Loucy (cell line): ENCODE results near the gene HPSE.
A peak's percentile ranks its signal among the peaks of the same experiment; 100 is the strongest.

Experiments used
- H2AFZ ChIP-seq: fragments of 200-600 bp; sonication (generic); 2 replicates; pipeline ENCODE4 v1.6.0; 2016; ENCODE audit warnings: antibody characterized with exemption, mild to moderate bottlenecking, low read length, moderate library complexity
- H3F3A ChIP-seq: fragments of 200-600 bp; 2 replicates; pipeline ENCODE4 v1.6.0; 2016; ENCODE audit warnings: antibody characterized with exemption, low read depth, mild to moderate bottlenecking
- H3K27me3 ChIP-seq: fragments of 200-600 bp; sonication (generic); 2 replicates; pipeline ENCODE4 v1.6.1; 2014; ENCODE audit warnings: low read length, mild to moderate bottlenecking; ENCODE audit not compliant: insufficient read depth, poor library complexity, severe bottlenecking
- H3K36me3 ChIP-seq: fragments of 200-600 bp; sonication (generic); 2 replicates; pipeline ENCODE4 v1.6.1; 2016; ENCODE audit warnings: low read length; ENCODE audit not compliant: insufficient read depth
- H3K4me1 ChIP-seq: fragments of 200-600 bp; sonication (generic); 2 replicates; pipeline ENCODE4 v1.5.1; 2014; ENCODE audit warnings: low read length, mild to moderate bottlenecking; ENCODE audit not compliant: insufficient read depth, poor library complexity, severe bottlenecking
- H3K4me2 ChIP-seq: fragments of 200-600 bp; sonication (generic); 2 replicates; pipeline ENCODE4 v1.6.0; 2014; ENCODE audit warnings: antibody characterized with exemption, low read length, low read depth, mild to moderate bottlenecking; ENCODE audit not compliant: poor library complexity, severe bottlenecking
- H3K4me3 ChIP-seq: fragments of 200-600 bp; sonication (generic); 2 replicates; pipeline ENCODE4 v1.5.1; 2014; ENCODE audit warnings: low read length, mild to moderate bottlenecking, mixed read lengths; ENCODE audit not compliant: poor library complexity, severe bottlenecking
- H3K79me2 ChIP-seq: fragments of 200-600 bp; sonication (generic); 2 replicates; pipeline ENCODE4 v1.6.1; 2014; ENCODE audit warnings: low read length; ENCODE audit not compliant: insufficient read depth
- H3K9ac ChIP-seq: fragments of 200-600 bp; sonication (generic); 2 replicates; pipeline ENCODE4 v1.6.0; 2014; ENCODE audit warnings: mild to moderate bottlenecking, low read depth, low read length, moderate library complexity; ENCODE audit not compliant: poor library complexity, severe bottlenecking
- H3K9me2 ChIP-seq: fragments of 200-600 bp; sonication (generic); replicated peaks from 2 replicates; pipeline ENCODE4 v1.6.1; 2016; ENCODE audit warnings: low read depth, low read length, mixed read lengths
- H3K9me3 ChIP-seq: fragments of 200-600 bp; sonication (generic); 2 replicates; pipeline ENCODE4 v1.6.1; 2014; ENCODE audit warnings: mild to moderate bottlenecking, antibody characterized with exemption, low read length, low read depth; ENCODE audit not compliant: insufficient read depth
- H4K20me1 ChIP-seq: fragments of 200-600 bp; sonication (generic); 2 replicates; pipeline ENCODE4 v1.6.0; 2014; ENCODE audit warnings: antibody characterized with exemption, low read length, mild to moderate bottlenecking; ENCODE audit not compliant: insufficient read depth, poor library complexity, severe bottlenecking
- CTCF ChIP-seq: fragments of 200-600 bp; sonication (generic); conservative IDR thresholded peaks from 2 replicates; pipeline ENCODE4 v1.5.1; 2014; ENCODE audit warnings: mild to moderate bottlenecking, antibody characterized with exemption, low read length
- EZH2phosphoT487 ChIP-seq: fragments of 200-600 bp; IDR thresholded peaks from 2 replicates; pipeline ENCODE4 v1.6.1; 2018; ENCODE audit warnings: antibody characterized with exemption, mild to moderate bottlenecking, moderate library complexity, borderline replicate concordance

Gene HPSE

DNA sequence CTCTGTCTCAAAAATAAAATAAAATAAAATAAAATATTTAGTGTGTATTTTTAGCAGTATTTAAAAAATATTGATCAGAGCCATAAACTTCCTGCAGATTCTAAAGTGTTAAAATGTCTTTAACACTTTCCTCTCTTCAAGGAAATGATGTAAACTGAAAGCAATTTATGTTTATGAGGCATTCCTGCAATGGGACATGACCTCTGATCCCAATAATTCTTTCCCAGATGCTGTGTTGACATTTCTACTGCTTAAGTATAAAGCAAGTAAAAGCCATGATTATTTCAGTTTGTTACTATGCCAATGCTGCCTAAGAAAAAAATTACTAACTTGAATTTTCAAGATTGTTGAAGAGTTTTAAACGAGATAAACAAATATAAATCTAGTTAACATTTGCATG, 79.1 kb downstream of the HPSE start:
- Histone ChIP-seq H3K9me3 (no peaks in the 10 kb centered on the region), H2AFZ (no peak overlapping the region), H3K4me2 (no peak overlapping the region), H3K4me1 (peaks cover 6% of the 10 kb centered on the region), H3K4me3 (no peak overlapping the region), H4K20me1 (no peaks in the 10 kb centered on the region), H3K27me3 (no peaks in the 10 kb centered on the region), H3K9ac (no peak overlapping the region), H3K9me2 (no peaks in the 10 kb centered on the region), H3F3A (no peaks in the 10 kb centered on the region), H3K79me2 (no peaks in the 10 kb centered on the region), H3K36me3 (no peaks in the 10 kb centered on the region)
- no peak for TF ChIP-seq CTCF
- no peak for TF ChIP-seq EZH2phosphoT487

- no peaks in the 10 kb centered on the region for H3K9me3 ChIP-seq
- H3K4me2 ChIP-seq = peak overlapping the region; percentile 9
Observed at GRCh38 chr4:83252782-83253405, 81.8 kb downstream of the HPSE start.

DNA sequence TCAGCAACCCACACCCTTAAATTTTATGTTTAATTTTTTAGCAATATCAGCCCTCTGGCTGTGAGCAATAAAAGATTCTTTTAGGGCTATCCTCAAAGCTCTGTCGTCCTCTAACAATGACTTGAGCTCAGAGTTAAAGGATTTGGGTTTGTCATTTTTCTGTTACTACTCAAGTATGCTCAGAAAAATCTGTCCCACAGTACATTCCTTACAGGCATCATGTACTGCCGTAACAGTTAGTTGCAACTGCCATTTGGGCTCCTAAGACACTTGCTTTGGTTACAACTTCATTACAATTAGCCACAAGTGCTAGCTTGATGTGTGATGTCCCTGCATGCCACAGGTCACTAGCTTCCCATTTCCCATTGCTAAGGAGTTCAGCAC, 83.2 kb downstream of the HPSE start:
- peaks cover 11% of the 10 kb centered on the region for H3K4me1 ChIP-seq

More at GRCh38 chr4:83252782-83253405, 81.8 kb downstream of the HPSE start:
- Histone ChIP-seq H3K27me3 (no peaks in the 10 kb centered on the region), H3K79me2 (no peaks in the 10 kb centered on the region), H3K4me1 (peaks cover 6% of the 10 kb centered on the region), H3K36me3 (no peaks in the 10 kb centered on the region), H2AFZ (peak overlapping the region; percentile 72), H3K4me3 (no peak overlapping the region), H3K9ac (peak overlapping the region; percentile 41), H4K20me1 (no peaks in the 10 kb centered on the region), H3F3A (no peaks in the 10 kb centered on the region), H3K9me2 (no peaks in the 10 kb centered on the region)
- peak; percentile 97 for TF ChIP-seq CTCF
- TF ChIP-seq EZH2phosphoT487 = no peak

More for the DNA sequence above, 83.2 kb downstream of the HPSE start:
- Histone ChIP-seq H3K79me2 (no peaks in the 10 kb centered on the region), H3F3A (no peaks in the 10 kb centered on the region), H3K9me3 (no peaks in the 10 kb centered on the region), H3K9ac (no peak overlapping the region), H4K20me1 (no peaks in the 10 kb centered on the region), H3K9me2 (no peaks in the 10 kb centered on the region), H3K27me3 (no peaks in the 10 kb centered on the region), H3K36me3 (no peaks in the 10 kb centered on the region), H3K4me3 (no peak overlapping the region), H3K4me2 (no peak overlapping the region), H2AFZ (no peak overlapping the region)
- no peak for TF ChIP-seq EZH2phosphoT487
- TF ChIP-seq CTCF = no peak
